B cell (primary cell): ENCODE measurements around the gene EBF3. TPM values are rescaled to one million over a fixed set of nuclear protein-coding genes. Genes with fewer than 3 reads are reported as not detected.

Experiments
- ATAC-seq: fragments of 200-7000 bp; cut with Tn5 transposase; one replicate; pipeline ENCODE4 v1.10.0; 2021; ENCODE audit warnings: low read depth, mild to moderate bottlenecking, moderate number of reproducible peaks, moderate library complexity
- CTCF ChIA-PET: fragments of 350-600 bp; sonication (Branson Sonifier 250); formaldehyde crosslinking; loops from one replicate; lab custom pipeline; 2021; ENCODE audit warnings: antibody characterized with exemption, inconsistent platforms; lab: Charles Lee
- POLR2A ChIA-PET: fragments of 350-600 bp; sonication (Branson Sonifier 250); formaldehyde crosslinking; loops from one replicate; lab custom pipeline; 2021; ENCODE audit warnings: antibody characterized with exemption; lab: Charles Lee
- DNase-seq: peaks from one replicate; pipeline ENCODE4 v3.0.0; 2013
- H2AFZ ChIP-seq: 2 replicates; pipeline ENCODE4 v1.6.1; 2012; ENCODE audit warnings: mild to moderate bottlenecking, low read depth, low read length; ENCODE audit not compliant: insufficient read depth, poor library complexity, severe bottlenecking
- H3K27ac ChIP-seq, 2 donors: 1 replicate in 1 of 2; 2 replicates in 1 of 2; pipeline ENCODE4 v1.5.1; 2012 to 2013; ENCODE audit warnings: low read length in 2 of 2, mild to moderate bottlenecking in 2 of 2, moderate library complexity in 1 of 2
- H3K27me3 ChIP-seq, 4 experiments: fragments of 200-600 bp in 1 of 4; sonication (generic) in 1 of 4; replicated peaks in 1 of 4; 1 replicate in 2 of 4; 2 replicates in 2 of 4; pipeline versions ENCODE4 v1.6.1 to v1.7.0; 2013 to 2016; ENCODE audit warnings: low read length in 3 of 4, mild to moderate bottlenecking in 2 of 4, mixed read lengths in 1 of 4, moderate library complexity in 1 of 4; ENCODE audit not compliant: insufficient read depth in 4 of 4, control insufficient read depth in 3 of 4; ENCODE audit errors: control extremely low read depth in 1 of 4
- H3K36me3 ChIP-seq, 2 experiments: replicated peaks in 1 of 2; 1 replicate in 1 of 2; 2 replicates in 1 of 2; pipeline versions ENCODE4 v1.6.1 to v1.7.1; 2013; ENCODE audit warnings: low read length in 1 of 2; ENCODE audit not compliant: insufficient read depth in 2 of 2, control insufficient read depth in 1 of 2; ENCODE audit errors: control extremely low read depth in 1 of 2, extremely low read depth in 1 of 2
- H3K4me1 ChIP-seq, 2 donors: fragments of 200-600 bp in 1 of 2; sonication (generic) in 1 of 2; 1 replicate in 1 of 2; 2 replicates in 1 of 2; pipeline versions ENCODE4 v1.5.1 to v1.6.1; 2013 to 2017; ENCODE audit warnings: low read length in 2 of 2; ENCODE audit not compliant: control insufficient read depth in 2 of 2, insufficient read depth in 2 of 2
- H3K4me2 ChIP-seq: replicated peaks from 2 replicates; pipeline ENCODE3; 2012; ENCODE audit warnings: mild to moderate bottlenecking, low read depth, low read length; ENCODE audit not compliant: poor library complexity, severe bottlenecking
- H3K4me3 ChIP-seq, 5 experiments: fragments of 200-600 bp in 1 of 5; sonication (generic) in 1 of 5; 1 replicate in 3 of 5; 2 replicates in 2 of 5; pipeline versions ENCODE4 v1.5.1 to v1.7.0; 2011 to 2016; ENCODE audit warnings: low read length in 4 of 5, mild to moderate bottlenecking in 4 of 5, low read depth in 2 of 5, control low read depth in 1 of 5, moderate library complexity in 1 of 5; ENCODE audit not compliant: insufficient read depth in 1 of 5; ENCODE audit errors: control extremely low read depth in 1 of 5, extremely low read depth in 1 of 5
- H3K79me2 ChIP-seq: fragments of 200-600 bp; sonication (generic); one replicate; pipeline ENCODE4 v1.6.0; 2016; ENCODE audit warnings: low read length; ENCODE audit not compliant: control insufficient read depth, insufficient read depth
- H3K9ac ChIP-seq: fragments of 200-600 bp; sonication (generic); 2 replicates; pipeline ENCODE4 v1.6.1; 2017; ENCODE audit warnings: mild to moderate bottlenecking, low read length, moderate library complexity
- H3K9me3 ChIP-seq, 3 donors: one replicate each; pipeline versions ENCODE4 v1.6.1 to v1.7.1; 2013; ENCODE audit warnings: low read length in 2 of 3; ENCODE audit not compliant: control insufficient read depth in 2 of 3, insufficient read depth in 1 of 3; ENCODE audit errors: control extremely low read depth in 1 of 3
- H4K20me1 ChIP-seq: 2 replicates; pipeline ENCODE4 v1.6.0; 2012; ENCODE audit warnings: mild to moderate bottlenecking, low read length; ENCODE audit not compliant: insufficient read depth, control insufficient read depth, poor library complexity, severe bottlenecking
- H3K27ac Mint-ChIP-seq: one replicate; pipeline ENCODE4 v1.8.0; 2021; ENCODE audit warnings: mixed read lengths
- H3K27me3 Mint-ChIP-seq: one replicate; pipeline ENCODE4 v1.8.0; 2021; ENCODE audit warnings: mixed read lengths
- H3K4me1 Mint-ChIP-seq: one replicate; pipeline ENCODE4 v1.8.0; 2021; ENCODE audit warnings: mixed read lengths
- H3K4me3 Mint-ChIP-seq: one replicate; pipeline ENCODE4 v1.8.0; 2021; ENCODE audit warnings: mixed read lengths
- H3K9me3 Mint-ChIP-seq: one replicate; pipeline ENCODE4 v1.8.0; 2022; ENCODE audit warnings: mixed read lengths; ENCODE audit not compliant: insufficient read depth
- EZH2 ChIP-seq: IDR thresholded peaks from 2 replicates; pipeline ENCODE4 v1.6.1; 2012; ENCODE audit warnings: borderline replicate concordance, low read depth, mild to moderate bottlenecking, moderate library complexity, low read length; ENCODE audit not compliant: insufficient read depth, poor library complexity, severe bottlenecking
- WGBS: methylation state at CpG from one replicate; pipeline ENCODE4 v1.1.5; 2013; ENCODE audit warnings: missing lambda C conversion rate; ENCODE audit not compliant: insufficient coverage; 5-methylcytosine and 5-hydroxymethylcytosine counted together
- intact Hi-C: fragments of 100-400 bp; cut with micrococcal nuclease; formaldehyde crosslinking; loops from one replicate; pipeline ENCODE4 v1.10.0; 2022
- polyA plus RNA-seq: library from polyadenylated mRNA; depleted of rRNA; stranded (reverse); fragments of >200 nt; gene quantifications from 2 replicates; pipeline ENCODE4 v1.2.3, GENCODE V29; 2012
- total RNA-seq, 2 donors: library from RNA; stranded (reverse); fragments of 120-200 nt in 1 of 2; gene quantifications; 1 replicate in 1 of 2; 2 replicates in 1 of 2; pipeline versions ENCODE4 v1.2.3 to v1.2.4, GENCODE V29; 2013 to 2022
- TF ChIP-seq, protein P1 (sequence below): fragments of 200-600 bp; IDR thresholded peaks from one replicate; pipeline ENCODE4 v1.8.0; 2022; ENCODE audit warnings: antibody characterized with exemption, mild to moderate bottlenecking

Gene EBF3
- total and polyA plus RNA-seq, 2 donors (not counting 1 experiment from before 2014, with no cell fraction given), result not detected

DNA sequence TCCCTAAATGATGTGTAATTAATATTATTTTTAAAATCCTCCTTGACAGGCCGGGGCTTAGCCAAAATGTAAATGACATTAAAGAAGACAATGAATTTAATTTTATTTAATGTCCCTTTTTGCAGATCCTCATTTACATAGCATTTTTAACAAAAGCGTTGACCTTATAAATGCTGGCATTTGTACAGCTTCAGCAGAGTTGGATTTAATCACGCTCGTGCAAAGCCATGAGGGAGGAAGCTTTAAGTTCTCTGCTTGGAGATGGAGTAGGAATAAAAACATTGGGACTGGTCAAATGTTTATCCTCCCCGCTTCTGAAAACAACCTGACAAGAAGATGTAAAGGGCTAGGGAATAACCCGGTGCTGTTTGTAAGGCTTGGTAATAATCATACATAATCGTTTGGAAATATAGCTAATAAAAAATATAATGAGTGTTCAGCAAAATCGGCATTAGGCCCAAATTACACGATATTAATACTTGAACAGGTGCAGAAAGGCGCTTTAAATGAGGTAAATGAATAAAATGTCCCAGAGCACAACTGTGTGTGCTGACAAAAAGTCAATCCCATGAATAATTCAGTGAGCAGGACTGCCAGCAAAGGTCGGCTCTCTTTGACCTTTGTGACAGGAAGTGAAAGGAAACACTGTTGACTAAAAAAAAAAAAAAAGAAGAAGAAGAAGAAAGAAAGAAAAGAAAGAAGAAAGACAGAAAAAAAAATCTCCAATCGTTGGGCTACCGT lies 11.5 kb downstream of the EBF3 start:
- DNase-seq (no peak), ATAC-seq (no peak)
- ChIA-PET POLR2A (no interaction called here), CTCF (no interaction called here)
- Histone ChIP-seq H2AFZ (no peak overlapping the region), H3K4me2 (no peak overlapping the region), H3K9me3 (peaks cover 0 to 2% (median 0%) of the 10 kb centered on the region in 3 donors), H3K36me3 (no peaks in the 10 kb centered on the region), H3K27ac (no peak overlapping the region), H4K20me1 (no peaks in the 10 kb centered on the region), H3K4me1 (peaks cover 0 to 6% of the 10 kb centered on the region in 2 donors), H3K27me3 (peaks cover 5 to 26% (median 22%) of the 10 kb centered on the region in 4 experiments), H3K4me3 (no peak overlapping the region), H3K79me2 (no peaks in the 10 kb centered on the region), H3K9ac (no peak overlapping the region)
- intact Hi-C loops, result no loop called here
- no peak for TF ChIP-seq EZH2
- TF ChIP-seq, protein P1, sequence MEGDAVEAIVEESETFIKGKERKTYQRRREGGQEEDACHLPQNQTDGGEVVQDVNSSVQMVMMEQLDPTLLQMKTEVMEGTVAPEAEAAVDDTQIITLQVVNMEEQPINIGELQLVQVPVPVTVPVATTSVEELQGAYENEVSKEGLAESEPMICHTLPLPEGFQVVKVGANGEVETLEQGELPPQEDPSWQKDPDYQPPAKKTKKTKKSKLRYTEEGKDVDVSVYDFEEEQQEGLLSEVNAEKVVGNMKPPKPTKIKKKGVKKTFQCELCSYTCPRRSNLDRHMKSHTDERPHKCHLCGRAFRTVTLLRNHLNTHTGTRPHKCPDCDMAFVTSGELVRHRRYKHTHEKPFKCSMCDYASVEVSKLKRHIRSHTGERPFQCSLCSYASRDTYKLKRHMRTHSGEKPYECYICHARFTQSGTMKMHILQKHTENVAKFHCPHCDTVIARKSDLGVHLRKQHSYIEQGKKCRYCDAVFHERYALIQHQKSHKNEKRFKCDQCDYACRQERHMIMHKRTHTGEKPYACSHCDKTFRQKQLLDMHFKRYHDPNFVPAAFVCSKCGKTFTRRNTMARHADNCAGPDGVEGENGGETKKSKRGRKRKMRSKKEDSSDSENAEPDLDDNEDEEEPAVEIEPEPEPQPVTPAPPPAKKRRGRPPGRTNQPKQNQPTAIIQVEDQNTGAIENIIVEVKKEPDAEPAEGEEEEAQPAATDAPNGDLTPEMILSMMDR, result no peak
- H3K4me3 Mint-ChIP-seq, result no peak overlapping the region
- WGBS, result 90% methylated on average over 9 of the region's 13 CpGs
- H3K4me1 Mint-ChIP-seq, result peaks cover 3% of the 10 kb centered on the region
- no peaks in the 10 kb centered on the region for H3K9me3 Mint-ChIP-seq
- H3K27ac Mint-ChIP-seq, result no peak overlapping the region
- H3K27me3 Mint-ChIP-seq, result peaks cover 44% of the 10 kb centered on the region

DNA sequence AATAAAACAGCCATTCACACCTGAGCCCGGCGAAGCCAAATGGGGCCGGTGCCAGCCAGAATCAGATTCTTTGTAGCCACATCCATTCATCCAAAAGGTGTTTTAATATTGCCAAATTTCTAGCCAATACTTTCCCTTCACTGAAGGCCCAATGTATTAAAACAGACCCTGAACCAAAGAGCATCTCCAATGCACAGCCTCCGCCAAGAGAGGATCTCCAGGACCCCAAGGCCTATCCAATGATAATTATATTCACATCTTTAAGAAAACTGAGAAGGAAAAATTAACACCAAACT lies 12.2 kb downstream of the EBF3 start:
- intact Hi-C loops, result no loop called here
- Histone ChIP-seq H3K9ac (no peak overlapping the region), H3K4me2 (no peak overlapping the region), H4K20me1 (no peaks in the 10 kb centered on the region), H3K27ac (no peak overlapping the region), H3K27me3 (peaks cover 3 to 20% (median 15%) of the 10 kb centered on the region in 4 experiments), H3K36me3 (no peaks in the 10 kb centered on the region), H2AFZ (no peak overlapping the region), H3K4me1 (peaks cover 0 to 1% of the 10 kb centered on the region in 2 donors), H3K9me3 (no peaks in the 10 kb centered on the region), H3K4me3 (no peak overlapping the region), H3K79me2 (no peaks in the 10 kb centered on the region)
- POLR2A ChIA-PET, result no interaction called here
- H3K4me3 Mint-ChIP-seq, result no peak overlapping the region
- TF ChIP-seq, protein P1, result no peak
- no peak for TF ChIP-seq EZH2
- peaks cover 37% of the 10 kb centered on the region for H3K27me3 Mint-ChIP-seq
- ATAC-seq, result no peak
- no peak overlapping the region for H3K27ac Mint-ChIP-seq
- 100% methylated on average over 3 of the region's 4 CpGs for WGBS
- no peaks in the 10 kb centered on the region for H3K4me1 Mint-ChIP-seq
- no peaks in the 10 kb centered on the region for H3K9me3 Mint-ChIP-seq
- no peak for DNase-seq
- CTCF ChIA-PET, result interaction anchor here (1.4 kb wide), 1 partner anchor 12 kb away, joined by 3 read pairs; no protein-coding TSS in a partner anchor
